Activated naive CD4-positive, alpha-beta T cell treated with anti-CD3 and anti-CD28 coated beads, Interleukin-2, amount 10 ng/mL, durations not matched to agents 7 days and 5 days (primary cell): Measurements from ENCODE around the gene GNG8.

ENCODE experiments used
- CTCF ChIA-PET: fragments of 350-600 bp; sonication (Branson Sonifier 250); formaldehyde crosslinking; loops from one replicate; lab custom pipeline; 2021; ENCODE audit warnings: antibody characterized with exemption; lab: Charles Lee
- DNase-seq: peaks from one replicate; pipeline ENCODE4 v3.0.0-alpha.2; 2020
- H3K27ac Mint-ChIP-seq: one replicate; pipeline ENCODE4 v1.8.0; 2021; ENCODE audit warnings: mild to moderate bottlenecking, moderate library complexity, mixed read lengths
- H3K27me3 Mint-ChIP-seq: one replicate; pipeline ENCODE4 v1.8.0; 2021; ENCODE audit warnings: mild to moderate bottlenecking, mixed read lengths
- H3K36me3 Mint-ChIP-seq: one replicate; pipeline ENCODE4 v1.8.0; 2021; ENCODE audit warnings: mixed read lengths
- H3K4me1 Mint-ChIP-seq: one replicate; pipeline ENCODE4 v1.8.0; 2021; ENCODE audit warnings: mixed read lengths
- H3K4me3 Mint-ChIP-seq: one replicate; pipeline ENCODE4 v1.8.0; 2021; ENCODE audit warnings: mild to moderate bottlenecking, moderate library complexity, mixed read lengths
- H3K9me3 Mint-ChIP-seq: one replicate; pipeline ENCODE4 v1.8.0; 2021; ENCODE audit warnings: mixed read lengths

The GNG8 gene

GRCh38 chr19:46659151-46660007 is 23.4 kb upstream of the GNG8 start:
- Mint-ChIP-seq H3K36me3 (no peaks in the 10 kb centered on the region), H3K27ac (no peak overlapping the region), H3K27me3 (peaks cover 80% of the 10 kb centered on the region), H3K9me3 (no peaks in the 10 kb centered on the region), H3K4me3 (peak overlapping the region; percentile 55), H3K4me1 (peaks cover 23% of the 10 kb centered on the region)
- DNase-seq: peak; percentile 36
- CTCF ChIA-PET: interaction anchor here (0.8 to 8.2 kb wide), 3 partner anchors 23 to 130 kb away, joined by 3 to 147 read pairs (median 3); partner anchors contain the start of gene GNG8

- no peak for DNase-seq
- CTCF ChIA-PET: interaction anchor here (1.4 to 1.7 kb wide), 2 partner anchors 42 to 44 kb away, joined by 3 to 6 read pairs; no protein-coding TSS in a partner anchor
- Mint-ChIP-seq H3K9me3 (no peaks in the 10 kb centered on the region), H3K36me3 (no peaks in the 10 kb centered on the region), H3K4me3 (no peak overlapping the region), H3K27ac (no peak overlapping the region), H3K4me1 (peaks cover 15% of the 10 kb centered on the region), H3K27me3 (peaks cover 79% of the 10 kb centered on the region)
Observed at GRCh38 chr19:46656541-46656940, 20.5 kb upstream of the GNG8 start.

- CTCF ChIA-PET: no interaction called here
- Mint-ChIP-seq H3K27me3 (peaks cover 80% of the 10 kb centered on the region), H3K36me3 (peaks cover 6% of the 10 kb centered on the region), H3K4me1 (peaks cover 10% of the 10 kb centered on the region), H3K4me3 (no peak overlapping the region), H3K9me3 (no peaks in the 10 kb centered on the region), H3K27ac (no peak overlapping the region)
- no peak for DNase-seq
Observed at GRCh38 chr19:46654621-46655152, 18.7 kb upstream of the GNG8 start.

GRCh38 chr19:46650445-46650844 is 14.4 kb upstream of the GNG8 start:
- peaks cover 13% of the 10 kb centered on the region for H3K4me1 Mint-ChIP-seq
- no peak for DNase-seq
- peaks cover 12% of the 10 kb centered on the region for H3K36me3 Mint-ChIP-seq
- CTCF ChIA-PET: no interaction called here
- no peak overlapping the region for H3K4me3 Mint-ChIP-seq
- H3K27ac Mint-ChIP-seq: peak overlapping the region; percentile 24
- peaks cover 80% of the 10 kb centered on the region for H3K27me3 Mint-ChIP-seq
- peaks cover 3% of the 10 kb centered on the region for H3K9me3 Mint-ChIP-seq

GRCh38 chr19:46648961-46649960 is 13.3 kb upstream of the GNG8 start:
- Mint-ChIP-seq H3K4me1 (peaks cover 13% of the 10 kb centered on the region), H3K4me3 (no peak overlapping the region), H3K36me3 (peaks cover 12% of the 10 kb centered on the region), H3K27me3 (peaks cover 79% of the 10 kb centered on the region), H3K27ac (no peak overlapping the region), H3K9me3 (peaks cover 3% of the 10 kb centered on the region)
- DNase-seq: no peak
- CTCF ChIA-PET: no interaction called here

- peaks cover 3% of the 10 kb centered on the region for H3K9me3 Mint-ChIP-seq
- H3K4me3 Mint-ChIP-seq: no peak overlapping the region
- peaks cover 12% of the 10 kb centered on the region for H3K36me3 Mint-ChIP-seq
- CTCF ChIA-PET: interaction anchor here (0.6 to 0.7 kb wide), 2 partner anchors 10 to 60 kb away, joined by 3 read pairs; no protein-coding TSS in a partner anchor
- peaks cover 13% of the 10 kb centered on the region for H3K4me1 Mint-ChIP-seq
- no peak for DNase-seq
- peaks cover 75% of the 10 kb centered on the region for H3K27me3 Mint-ChIP-seq
- peak overlapping the region; percentile 78 for H3K27ac Mint-ChIP-seq
Observed at GRCh38 chr19:46648060-46648960, 12.3 kb upstream of the GNG8 start.

GRCh38 chr19:46646402-46646801 is 10.4 kb upstream of the GNG8 start:
- H3K4me3 Mint-ChIP-seq: no peak overlapping the region
- peaks cover 13% of the 10 kb centered on the region for H3K4me1 Mint-ChIP-seq
- CTCF ChIA-PET: no interaction called here
- H3K36me3 Mint-ChIP-seq: peaks cover 12% of the 10 kb centered on the region
- H3K9me3 Mint-ChIP-seq: peaks cover 3% of the 10 kb centered on the region
- DNase-seq: no peak
- H3K27ac Mint-ChIP-seq: no peak overlapping the region
- peaks cover 72% of the 10 kb centered on the region for H3K27me3 Mint-ChIP-seq

GRCh38 chr19:46644720-46645119 is 8.7 kb upstream of the GNG8 start:
- Mint-ChIP-seq H3K27me3 (peaks cover 55% of the 10 kb centered on the region), H3K4me3 (no peak overlapping the region), H3K9me3 (peaks cover 3% of the 10 kb centered on the region), H3K4me1 (peaks cover 15% of the 10 kb centered on the region), H3K36me3 (peaks cover 6% of the 10 kb centered on the region), H3K27ac (no peak overlapping the region)
- no peak for DNase-seq
- CTCF ChIA-PET: no interaction called here

- H3K4me3 Mint-ChIP-seq: peak overlapping the region; percentile 14
- no peak overlapping the region for H3K27ac Mint-ChIP-seq
- peaks cover 12% of the 10 kb centered on the region for H3K4me1 Mint-ChIP-seq
- H3K9me3 Mint-ChIP-seq: no peaks in the 10 kb centered on the region
- CTCF ChIA-PET: interaction anchor here (1.4 kb wide), 1 partner anchor 21 kb away, joined by 5 read pairs; no protein-coding TSS in a partner anchor
- peaks cover 24% of the 10 kb centered on the region for H3K27me3 Mint-ChIP-seq
- DNase-seq: no peak
- H3K36me3 Mint-ChIP-seq: no peaks in the 10 kb centered on the region
Observed at GRCh38 chr19:46640656-46641055, 4.7 kb upstream of the GNG8 start.

- DNase-seq: peak; percentile 58
- peak overlapping the region; percentile 26 for H3K4me3 Mint-ChIP-seq
- no peaks in the 10 kb centered on the region for H3K9me3 Mint-ChIP-seq
- CTCF ChIA-PET: interaction anchor here (1.2 to 1.3 kb wide), 2 partner anchors 18 to 214 kb away, joined by 3 read pairs; no protein-coding TSS in a partner anchor
- H3K4me1 Mint-ChIP-seq: peaks cover 15% of the 10 kb centered on the region
- H3K36me3 Mint-ChIP-seq: no peaks in the 10 kb centered on the region
- H3K27ac Mint-ChIP-seq: no peak overlapping the region
- peaks cover 23% of the 10 kb centered on the region for H3K27me3 Mint-ChIP-seq
Observed at GRCh38 chr19:46639358-46640182, 3.6 kb upstream of the GNG8 start.

- peaks cover 31% of the 10 kb centered on the region for H3K27me3 Mint-ChIP-seq
- CTCF ChIA-PET: interaction anchor here (0.6 to 2.4 kb wide), 11 partner anchors 15 to 155 kb away, joined by 3 to 13 read pairs (median 3); partner anchors contain the start of gene DACT3
- H3K4me3 Mint-ChIP-seq: no peak overlapping the region
- peaks cover 28% of the 10 kb centered on the region for H3K4me1 Mint-ChIP-seq
- no peaks in the 10 kb centered on the region for H3K36me3 Mint-ChIP-seq
- DNase-seq: peak; percentile 29
- H3K27ac Mint-ChIP-seq: no peak overlapping the region
- no peaks in the 10 kb centered on the region for H3K9me3 Mint-ChIP-seq
Observed at GRCh38 chr19:46637224-46637623, 1.2 kb upstream of the GNG8 start.

- H3K36me3 Mint-ChIP-seq: no peaks in the 10 kb centered on the region
- CTCF ChIA-PET: interaction anchor here (1.3 kb wide), 1 partner anchor 21 kb away, joined by 4 read pairs; no protein-coding TSS in a partner anchor
- no peaks in the 10 kb centered on the region for H3K9me3 Mint-ChIP-seq
- no peak overlapping the region for H3K27ac Mint-ChIP-seq
- H3K27me3 Mint-ChIP-seq: peaks cover 51% of the 10 kb centered on the region
- H3K4me3 Mint-ChIP-seq: peak overlapping the region; percentile 15
- no peak for DNase-seq
- H3K4me1 Mint-ChIP-seq: peaks cover 20% of the 10 kb centered on the region
Observed at GRCh38 chr19:46634656-46635218, 1.3 kb downstream of the GNG8 start.
